Measurements from ENCODE around the gene C3orf80. TPM values are rescaled to one million over a fixed set of nuclear protein-coding genes. Genes with fewer than 3 reads are reported as not detected.

Gene C3orf80
- total RNA-seq, 1 experiment from 2014 or later = 2.4 TPM

GRCh38 chr3:160259589-160259988, 34.4 kb downstream of the C3orf80 start:
- Histone ChIP-seq H4K20me1 (ENCODE audit: insufficient read depth) (no peaks in the 10 kb centered on the region), H3K27ac (ENCODE audit: low read depth, low read length) (no peak overlapping the region), H3K9me3 (ENCODE audit: control insufficient read depth in 1 of 2, insufficient read depth in 1 of 2, low read depth in 1 of 2, low read length in 2 of 2) (no peaks in the 10 kb centered on the region), H3K4me3 (replicated peaks in 1 of 2; ENCODE audit: low read depth in 1 of 2, low read length in 2 of 2) (no peak overlapping the region), H3K9ac (ENCODE audit: low read length) (no peak overlapping the region), H3K36me3 (ENCODE audit: control insufficient read depth in 1 of 2, insufficient read depth in 2 of 2, low read length in 2 of 2) (no peaks in the 10 kb centered on the region), H3K4me2 (ENCODE audit: low read length) (no peak overlapping the region), H3K79me2 (ENCODE audit: insufficient read depth, low read length) (no peaks in the 10 kb centered on the region), H3K27me3 (ENCODE audit: insufficient read depth, low read length) (no peaks in the 10 kb centered on the region), H2AFZ (ENCODE audit: low read depth, low read length, poor library complexity, severe bottlenecking) (no peak overlapping the region), H3K4me1 (ENCODE audit: control insufficient read depth in 1 of 2, insufficient read depth in 2 of 2, low read length in 2 of 2) (no peaks in the 10 kb centered on the region), H3K9me2 (ENCODE audit: insufficient read depth) (no peaks in the 10 kb centered on the region)
- no peak for ATAC-seq
- ChIA-PET POLR2A (no interaction called here), RAD21 (ENCODE audit: low non-redundant PET in 1 of 2, low total read pairs in 2 of 2, uncharacterized antibody in 2 of 2, unreplicated experiment in 2 of 2) (no interaction called here), CTCF (no interaction called here)
- no TSS peak for BruUV-seq (replicated peaks)
- intact Hi-C loops (cut with micrococcal nuclease) = no loop called here
- TF ChIP-seq CBX3 (IDR thresholded peaks at IDR 0.05; ENCODE audit: low read depth) = no peak
- no peak for DNase-seq (ENCODE audit: low read depth, low spot score)

DNA sequence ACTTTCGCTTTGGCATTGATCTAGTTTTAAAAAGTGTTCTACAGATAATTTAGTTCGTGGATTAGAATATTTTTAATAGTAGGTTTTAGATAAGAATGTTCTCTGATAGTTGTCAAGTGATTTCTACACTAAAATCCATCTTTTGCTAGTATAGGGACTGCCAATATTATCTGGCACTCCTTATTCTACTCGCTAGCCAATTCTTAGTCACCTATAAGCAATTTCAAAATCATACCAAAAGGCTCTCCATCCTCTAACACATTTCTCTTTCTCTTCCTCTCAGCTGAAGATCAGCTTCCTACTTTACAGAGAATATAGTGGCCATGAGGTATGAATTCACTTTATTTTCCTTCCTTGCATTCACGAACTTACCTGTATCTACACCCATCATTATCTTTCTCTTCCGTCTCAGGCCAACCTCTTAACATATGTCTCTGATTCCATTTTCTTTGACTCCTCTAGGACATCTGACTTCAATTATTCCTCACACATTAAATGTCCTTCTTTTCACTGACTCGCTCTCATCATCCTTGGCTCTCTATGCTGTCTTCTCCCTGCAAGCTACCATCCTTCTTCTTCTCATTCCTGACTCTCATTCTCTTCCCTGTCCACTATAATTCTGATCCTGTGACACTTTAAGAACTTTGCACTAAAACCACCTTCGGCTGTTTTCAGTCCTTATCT, 35.5 kb downstream of the C3orf80 start:
- intact Hi-C loops (cut with micrococcal nuclease) = no loop called here
- Histone ChIP-seq H3K27ac (ENCODE audit: low read depth, low read length) (no peak overlapping the region), H3K27me3 (ENCODE audit: insufficient read depth, low read length) (no peaks in the 10 kb centered on the region), H3K9me3 (ENCODE audit: control insufficient read depth in 1 of 2, insufficient read depth in 1 of 2, low read depth in 1 of 2, low read length in 2 of 2) (no peaks in the 10 kb centered on the region), H4K20me1 (ENCODE audit: insufficient read depth) (no peaks in the 10 kb centered on the region), H3K9ac (ENCODE audit: low read length) (no peak overlapping the region), H3K36me3 (ENCODE audit: control insufficient read depth in 1 of 2, insufficient read depth in 2 of 2, low read length in 2 of 2) (no peaks in the 10 kb centered on the region), H3K79me2 (ENCODE audit: insufficient read depth, low read length) (no peaks in the 10 kb centered on the region), H3K4me3 (replicated peaks in 1 of 2; ENCODE audit: low read depth in 1 of 2, low read length in 2 of 2) (no peak overlapping the region), H3K4me2 (ENCODE audit: low read length) (no peak overlapping the region), H3K9me2 (ENCODE audit: insufficient read depth) (no peaks in the 10 kb centered on the region), H3K4me1 (ENCODE audit: control insufficient read depth in 1 of 2, insufficient read depth in 2 of 2, low read length in 2 of 2) (no peaks in the 10 kb centered on the region), H2AFZ (ENCODE audit: low read depth, low read length, poor library complexity, severe bottlenecking) (no peak overlapping the region)
- POLR2A ChIA-PET = no interaction called here
- RAD21 ChIA-PET (ENCODE audit: low non-redundant PET in 1 of 2, low total read pairs in 2 of 2, uncharacterized antibody in 2 of 2, unreplicated experiment in 2 of 2) = no interaction called here
- DNase-seq (ENCODE audit: low read depth, low spot score) (no peak), ATAC-seq (no peak)
- no peak for TF ChIP-seq EZH2 (IDR thresholded peaks at IDR 0.05)
- no peak for TF ChIP-seq ZFX (IDR thresholded peaks at IDR 0.05)
- TF ChIP-seq RAD21 (IDR thresholded peaks at IDR 0.05; ENCODE audit: low read depth) = no peak
- CTCF ChIA-PET = no interaction called here
- no TSS peak for BruUV-seq (replicated peaks)

Data from HCT116 (cell line).